ENCODE data around the gene POLR2C. TPM values are rescaled to one million over a fixed set of nuclear protein-coding genes. Genes with fewer than 3 reads are reported as not detected.
A peak's percentile ranks its signal among the peaks of the same experiment; 100 is the strongest.

The POLR2C gene
- total RNA-seq, 1 donor from 2014 or later: 56.6 TPM

GRCh38 chr16:57464523-57464922 lies 2.0 kb downstream of the POLR2C start:
- CTCF ChIA-PET: interaction anchor here (0.6 to 1.7 kb wide), 2 partner anchors 55 to 764 kb away, joined by 3 to 5 read pairs; no protein-coding TSS in a partner anchor
- H3K36me3 Mint-ChIP-seq (ENCODE audit: low read depth): peaks cover 77% of the 10 kb centered on the region
- H3K27ac Mint-ChIP-seq: no peak overlapping the region
- ATAC-seq (ENCODE audit: low read depth) (no peak), DNase-seq (no peak)
- no peak for TF ChIP-seq CTCF (IDR thresholded peaks at IDR 0.05)
- H3K9me3 Mint-ChIP-seq: no peaks in the 10 kb centered on the region
- peak overlapping the region; percentile 1 for H3K4me3 Mint-ChIP-seq
- intact Hi-C loops (cut with micrococcal nuclease): no loop called here
- POLR2A ChIA-PET: interaction anchor here (0.6 to 0.7 kb wide), 2 partner anchors 15 to 296 kb away, joined by 3 read pairs; no protein-coding TSS in a partner anchor
- no peaks in the 10 kb centered on the region for H3K27me3 Mint-ChIP-seq
- peaks cover 29% of the 10 kb centered on the region for H3K4me1 Mint-ChIP-seq

DNA sequence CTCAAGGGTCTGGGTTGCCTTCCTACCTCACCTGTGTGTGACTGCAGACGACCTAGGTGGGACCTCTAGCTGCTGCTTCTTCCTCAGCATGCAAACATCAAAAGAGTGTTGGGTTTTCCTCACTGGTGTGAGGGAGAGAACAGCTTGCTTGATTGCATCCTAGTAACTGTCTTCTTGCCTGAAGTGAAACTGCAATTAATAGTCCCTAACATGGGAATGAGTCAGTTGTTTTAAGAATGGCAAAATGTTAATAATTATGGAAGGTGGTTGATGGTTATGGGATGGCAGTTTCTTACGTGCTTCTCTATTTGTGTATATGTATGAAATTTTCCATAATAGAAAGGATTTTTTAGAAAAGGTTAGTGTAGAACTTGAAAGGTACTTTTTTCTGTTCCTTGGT lies 5.9 kb downstream of the POLR2C start:
- Mint-ChIP-seq H3K9me3 (no peaks in the 10 kb centered on the region), H3K4me3 (no peak overlapping the region), H3K4me1 (peaks cover 20% of the 10 kb centered on the region), H3K27me3 (no peaks in the 10 kb centered on the region), H3K27ac (no peak overlapping the region), H3K36me3 (ENCODE audit: low read depth) (peaks cover 80% of the 10 kb centered on the region)
- no peak for TF ChIP-seq CTCF (IDR thresholded peaks at IDR 0.05)
- ATAC-seq (ENCODE audit: low read depth) (no peak), DNase-seq (no peak)
- ChIA-PET CTCF (no interaction called here), POLR2A (no interaction called here)
- intact Hi-C loops (cut with micrococcal nuclease): no loop called here

DNA sequence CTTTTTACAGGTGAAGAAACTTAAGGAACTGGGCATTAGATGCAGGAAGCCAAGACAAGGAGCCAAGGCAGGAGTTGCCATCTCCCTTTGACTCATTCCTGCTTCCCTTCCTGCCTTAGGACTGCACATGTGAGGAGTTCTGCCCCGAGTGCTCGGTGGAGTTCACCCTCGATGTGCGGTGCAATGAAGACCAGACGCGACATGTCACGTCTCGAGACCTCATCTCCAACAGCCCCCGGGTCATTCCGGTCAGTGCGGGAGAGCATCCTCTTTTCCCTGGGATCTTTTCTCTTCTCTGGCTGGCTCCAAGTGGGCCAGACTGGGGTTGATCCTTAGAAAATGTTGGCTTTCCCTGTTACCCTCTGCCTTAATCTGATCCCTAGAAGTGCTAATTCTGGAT lies 6.6 kb downstream of the POLR2C start:
- CTCF ChIA-PET: no interaction called here
- TF ChIP-seq CTCF (IDR thresholded peaks at IDR 0.05): no peak
- no peak for DNase-seq
- POLR2A ChIA-PET: no interaction called here
- ATAC-seq (ENCODE audit: low read depth): no peak
- H3K9me3 Mint-ChIP-seq: no peaks in the 10 kb centered on the region
- H3K4me1 Mint-ChIP-seq: peaks cover 14% of the 10 kb centered on the region
- intact Hi-C loops (cut with micrococcal nuclease): no loop called here
- no peak overlapping the region for H3K4me3 Mint-ChIP-seq
- peaks cover 77% of the 10 kb centered on the region for H3K36me3 Mint-ChIP-seq (ENCODE audit: low read depth)
- H3K27me3 Mint-ChIP-seq: no peaks in the 10 kb centered on the region
- H3K27ac Mint-ChIP-seq: no peak overlapping the region

DNA sequence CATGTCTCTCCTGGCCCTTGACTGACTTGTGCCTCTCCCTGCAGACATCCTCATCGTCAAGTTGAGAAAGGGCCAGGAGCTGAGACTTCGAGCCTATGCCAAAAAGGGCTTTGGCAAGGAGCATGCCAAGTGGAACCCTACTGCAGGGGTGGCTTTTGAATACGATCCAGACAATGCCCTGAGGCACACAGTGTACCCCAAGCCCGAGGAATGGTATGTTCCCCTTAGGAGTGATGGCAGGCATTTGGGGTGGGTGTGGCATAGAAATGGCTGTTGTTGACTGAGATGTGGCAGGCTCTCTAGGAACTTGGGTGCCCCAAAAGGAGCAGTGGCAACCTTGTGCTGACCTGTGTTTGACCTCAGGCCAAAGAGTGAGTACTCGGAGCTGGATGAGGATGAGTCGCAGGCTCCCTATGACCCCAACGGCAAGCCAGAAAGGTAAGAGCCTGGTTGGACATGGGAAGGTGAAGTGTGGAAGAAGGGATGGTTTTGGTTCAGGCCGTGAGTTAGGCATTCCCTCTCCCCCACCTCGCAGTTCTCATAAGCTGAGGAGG lies 7.5 kb downstream of the POLR2C start:
- intact Hi-C loops (cut with micrococcal nuclease): no loop called here
- no peak for TF ChIP-seq CTCF (IDR thresholded peaks at IDR 0.05)
- H3K4me3 Mint-ChIP-seq: no peak overlapping the region
- H3K4me1 Mint-ChIP-seq: peaks cover 6% of the 10 kb centered on the region
- POLR2A ChIA-PET: no interaction called here
- H3K27ac Mint-ChIP-seq: no peak overlapping the region
- ATAC-seq (ENCODE audit: low read depth) (no peak), DNase-seq (no peak)
- peaks cover 68% of the 10 kb centered on the region for H3K36me3 Mint-ChIP-seq (ENCODE audit: low read depth)
- CTCF ChIA-PET: interaction anchor here (1.1 kb wide), 1 partner anchor 8 kb away, joined by 5 read pairs; the partner anchor contains the start of gene POLR2C
- no peaks in the 10 kb centered on the region for H3K9me3 Mint-ChIP-seq
- H3K27me3 Mint-ChIP-seq: no peaks in the 10 kb centered on the region

DNA sequence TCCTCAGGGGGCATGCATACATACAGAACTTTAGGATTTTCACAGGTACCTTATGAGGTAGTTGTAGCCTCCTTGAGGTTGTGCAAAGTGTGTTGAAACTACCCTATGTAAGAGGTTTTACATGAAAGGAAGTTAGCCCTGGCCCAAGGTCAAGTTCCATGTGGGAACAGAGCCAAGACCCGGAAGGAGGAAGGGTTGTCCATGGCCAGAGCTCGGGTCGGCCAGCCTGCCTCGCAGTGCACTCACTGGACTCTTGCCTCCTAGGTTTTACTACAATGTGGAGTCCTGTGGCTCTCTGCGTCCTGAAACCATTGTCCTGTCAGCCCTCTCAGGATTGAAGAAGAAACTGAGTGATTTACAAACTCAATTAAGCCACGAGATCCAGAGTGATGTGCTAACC lies 8.2 kb downstream of the POLR2C start:
- ATAC-seq (ENCODE audit: low read depth) (no peak), DNase-seq (no peak)
- H3K27me3 Mint-ChIP-seq: no peaks in the 10 kb centered on the region
- H3K4me3 Mint-ChIP-seq: no peak overlapping the region
- ChIA-PET CTCF (interaction anchor here (1.1 kb wide), 1 partner anchor 8 kb away, joined by 5 read pairs; the partner anchor contains the start of gene POLR2C), POLR2A (interaction anchor here (1.2 kb wide), 1 partner anchor 8 kb away, joined by 7 read pairs; the partner anchor contains the start of gene POLR2C)
- H3K36me3 Mint-ChIP-seq (ENCODE audit: low read depth): peaks cover 62% of the 10 kb centered on the region
- no peak overlapping the region for H3K27ac Mint-ChIP-seq
- H3K4me1 Mint-ChIP-seq: peaks cover 6% of the 10 kb centered on the region
- no peak for TF ChIP-seq CTCF (IDR thresholded peaks at IDR 0.05)
- intact Hi-C loops (cut with micrococcal nuclease): no loop called here
- no peaks in the 10 kb centered on the region for H3K9me3 Mint-ChIP-seq
